DOHH2 (cell line): ENCODE data around the gene FAM78B.

ENCODE experiments used
- EZH2phosphoT487 ChIP-seq: fragments of 200-600 bp; sonication (generic); IDR thresholded peaks from 2 replicates; pipeline ENCODE4 v1.6.1; 2017; ENCODE audit warnings: borderline replicate concordance, mild to moderate bottlenecking, antibody characterized with exemption, low read length, moderate library complexity, mixed read lengths
- TF ChIP-seq, protein P1 (sequence below): fragments of 200-600 bp; sonication (generic); IDR thresholded peaks from one replicate; pipeline ENCODE4 v1.5.1; 2014; ENCODE audit warnings: antibody characterized with exemption, mild to moderate bottlenecking, low read depth, low read length; ENCODE audit not compliant: poor library complexity, severe bottlenecking

- TF ChIP-seq, protein P1, sequence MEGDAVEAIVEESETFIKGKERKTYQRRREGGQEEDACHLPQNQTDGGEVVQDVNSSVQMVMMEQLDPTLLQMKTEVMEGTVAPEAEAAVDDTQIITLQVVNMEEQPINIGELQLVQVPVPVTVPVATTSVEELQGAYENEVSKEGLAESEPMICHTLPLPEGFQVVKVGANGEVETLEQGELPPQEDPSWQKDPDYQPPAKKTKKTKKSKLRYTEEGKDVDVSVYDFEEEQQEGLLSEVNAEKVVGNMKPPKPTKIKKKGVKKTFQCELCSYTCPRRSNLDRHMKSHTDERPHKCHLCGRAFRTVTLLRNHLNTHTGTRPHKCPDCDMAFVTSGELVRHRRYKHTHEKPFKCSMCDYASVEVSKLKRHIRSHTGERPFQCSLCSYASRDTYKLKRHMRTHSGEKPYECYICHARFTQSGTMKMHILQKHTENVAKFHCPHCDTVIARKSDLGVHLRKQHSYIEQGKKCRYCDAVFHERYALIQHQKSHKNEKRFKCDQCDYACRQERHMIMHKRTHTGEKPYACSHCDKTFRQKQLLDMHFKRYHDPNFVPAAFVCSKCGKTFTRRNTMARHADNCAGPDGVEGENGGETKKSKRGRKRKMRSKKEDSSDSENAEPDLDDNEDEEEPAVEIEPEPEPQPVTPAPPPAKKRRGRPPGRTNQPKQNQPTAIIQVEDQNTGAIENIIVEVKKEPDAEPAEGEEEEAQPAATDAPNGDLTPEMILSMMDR: no peak
- TF ChIP-seq EZH2phosphoT487: no peak
Measured at GRCh38 chr1:166145499-166145898, 21.3 kb downstream of the FAM78B start.
